ENCODE measurements around the gene TBC1D24.

DNA sequence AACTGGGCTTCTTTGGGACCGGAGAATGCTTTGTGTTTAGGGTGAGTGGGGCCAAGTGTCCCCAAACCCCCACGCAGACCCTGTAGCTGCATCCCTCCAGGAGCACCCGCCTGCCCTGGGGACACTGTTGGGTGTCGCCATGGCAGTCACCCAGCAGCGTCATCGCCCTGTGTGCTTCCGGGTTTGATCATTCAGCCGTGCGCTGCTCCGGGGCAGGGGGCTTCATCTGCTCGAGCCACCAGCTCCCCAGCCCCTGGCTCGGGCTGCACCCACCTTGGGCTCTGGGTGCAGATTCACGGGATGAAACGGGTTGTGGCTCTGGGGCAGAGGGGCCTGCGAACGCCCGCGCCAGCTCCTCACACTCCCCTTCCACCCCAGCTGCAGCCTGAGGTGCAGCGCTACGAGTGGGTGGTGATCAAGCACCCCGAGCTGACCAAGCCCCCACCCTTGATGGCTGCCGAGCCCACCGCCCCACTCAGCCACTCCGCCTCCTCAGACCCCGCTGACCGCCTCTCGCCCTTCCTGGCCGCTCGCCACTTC lies 25.0 kb downstream of the TBC1D24 start:
- TF ChIP-seq, protein P1, sequence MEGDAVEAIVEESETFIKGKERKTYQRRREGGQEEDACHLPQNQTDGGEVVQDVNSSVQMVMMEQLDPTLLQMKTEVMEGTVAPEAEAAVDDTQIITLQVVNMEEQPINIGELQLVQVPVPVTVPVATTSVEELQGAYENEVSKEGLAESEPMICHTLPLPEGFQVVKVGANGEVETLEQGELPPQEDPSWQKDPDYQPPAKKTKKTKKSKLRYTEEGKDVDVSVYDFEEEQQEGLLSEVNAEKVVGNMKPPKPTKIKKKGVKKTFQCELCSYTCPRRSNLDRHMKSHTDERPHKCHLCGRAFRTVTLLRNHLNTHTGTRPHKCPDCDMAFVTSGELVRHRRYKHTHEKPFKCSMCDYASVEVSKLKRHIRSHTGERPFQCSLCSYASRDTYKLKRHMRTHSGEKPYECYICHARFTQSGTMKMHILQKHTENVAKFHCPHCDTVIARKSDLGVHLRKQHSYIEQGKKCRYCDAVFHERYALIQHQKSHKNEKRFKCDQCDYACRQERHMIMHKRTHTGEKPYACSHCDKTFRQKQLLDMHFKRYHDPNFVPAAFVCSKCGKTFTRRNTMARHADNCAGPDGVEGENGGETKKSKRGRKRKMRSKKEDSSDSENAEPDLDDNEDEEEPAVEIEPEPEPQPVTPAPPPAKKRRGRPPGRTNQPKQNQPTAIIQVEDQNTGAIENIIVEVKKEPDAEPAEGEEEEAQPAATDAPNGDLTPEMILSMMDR (IDR thresholded peaks at IDR 0.05), result no peak
- TF ChIP-seq POLR2AphosphoS5 (IDR thresholded peaks at IDR 0.05), result no peak

Measured in breast epithelium (tissue), 3 donors.